PFSK-1 (cell line): ENCODE results near the gene CIAO3.

ENCODE experiments used
- POLR2AphosphoS5 ChIP-seq: IDR thresholded peaks from 2 replicates; pipeline ENCODE4 v1.6.1; 2012; ENCODE audit warnings: low read depth, mild to moderate bottlenecking, control low read depth, low read length, moderate library complexity
- REST ChIP-seq, 2 experiments: IDR thresholded peaks; 2 replicates each; pipeline versions ENCODE4 v1.6.1 to v1.8.0; 2011 to 2012; ENCODE audit warnings: low read depth in 2 of 2, low read length in 2 of 2, control low read depth in 1 of 2, inconsistent platforms in 1 of 2, mild to moderate bottlenecking in 1 of 2, moderate library complexity in 1 of 2; ENCODE audit not compliant: insufficient read depth in 1 of 2
- SIN3A ChIP-seq: IDR thresholded peaks from 2 replicates; pipeline ENCODE4 v1.6.1; 2012; ENCODE audit warnings: mild to moderate bottlenecking, low read length, moderate library complexity, borderline replicate concordance; ENCODE audit not compliant: insufficient read depth
- TAF1 ChIP-seq: IDR thresholded peaks from 2 replicates; pipeline ENCODE4 v1.6.1; 2012; ENCODE audit warnings: low read length, control low read depth, borderline replicate concordance; ENCODE audit not compliant: insufficient read depth

- TF ChIP-seq POLR2AphosphoS5 (no peak), REST (IDR thresholded peaks at IDR 0.05; ENCODE audit: insufficient read depth in 1 of 2, low read depth in 2 of 2, low read length in 2 of 2) (no peak), TAF1 (no peak), SIN3A (no peak)
Measured at GRCh38 chr16:694187-694862, 46.5 kb downstream of the CIAO3 start.
